Measurements from ENCODE around the gene FGF14. TPM values are rescaled to one million over a fixed set of nuclear protein-coding genes. Genes with fewer than 3 reads are reported as not detected.

Gene FGF14
- total and polyA plus RNA-seq, 2 donors from 2014 or later = 0.47 to 3.3 TPM

DNA sequence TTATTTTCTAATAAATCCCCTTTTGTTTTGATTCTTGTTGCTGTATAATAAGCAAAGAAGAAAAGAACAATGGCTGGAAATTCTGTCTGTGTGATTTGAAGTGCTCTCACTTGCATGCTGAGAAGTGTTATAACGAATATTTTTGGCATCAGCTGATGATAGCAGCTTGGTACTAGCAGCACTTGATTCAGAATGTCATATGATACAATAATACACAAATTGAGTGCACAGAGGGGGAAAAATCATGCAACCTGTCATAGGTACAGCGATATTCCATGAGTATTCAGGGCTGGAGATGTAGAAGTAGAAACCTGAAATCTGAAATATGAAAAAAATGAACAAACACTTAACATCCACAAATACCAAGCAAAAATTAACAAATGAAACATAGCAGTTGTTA is 108.1 kb downstream of the FGF14 start:
- FAIRE-seq (no peak), DNase-seq (no peak)
- Histone ChIP-seq H3K27me3 (ENCODE audit: control insufficient read depth, insufficient read depth, low read length) (no peaks in the 10 kb centered on the region), H3K36me3 (ENCODE audit: control insufficient read depth in 2 of 3, insufficient read depth in 3 of 3, low read length in 3 of 3) (no peaks in the 10 kb centered on the region), H3K4me3 (ENCODE audit: low read length in 3 of 3) (no peak overlapping the region), H3K27ac (ENCODE audit: low read depth in 2 of 2, low read length in 2 of 2) (no peak overlapping the region), H3K9ac (ENCODE audit: low read length in 3 of 3) (no peak overlapping the region), H3K4me1 (ENCODE audit: control insufficient read depth in 2 of 3, insufficient read depth in 2 of 3, low read depth in 1 of 3, low read length in 3 of 3) (no peaks in the 10 kb centered on the region), H3K9me3 (ENCODE audit: control insufficient read depth in 2 of 3, insufficient read depth in 1 of 3, low read length in 3 of 3) (no peaks in the 10 kb centered on the region)
- no peak for TF ChIP-seq CTCF (IDR thresholded peaks at IDR 0.05; ENCODE audit: borderline replicate concordance, extremely low read depth, insufficient read depth)
- intact Hi-C loops (cut with DNase I) = no loop called here

GRCh38 chr13:102291587-102292218 is 110.1 kb downstream of the FGF14 start:
- H3K27ac ChIP-seq (ENCODE audit: low read depth in 2 of 2, low read length in 2 of 2) = no peak overlapping the region
- H3K4me1 ChIP-seq (ENCODE audit: control insufficient read depth in 2 of 3, insufficient read depth in 2 of 3, low read depth in 1 of 3, low read length in 3 of 3) = no peaks in the 10 kb centered on the region
- no peaks in the 10 kb centered on the region for H3K27me3 ChIP-seq (ENCODE audit: control insufficient read depth, insufficient read depth, low read length)
- no peaks in the 10 kb centered on the region for H3K36me3 ChIP-seq (ENCODE audit: control insufficient read depth in 2 of 3, insufficient read depth in 3 of 3, low read length in 3 of 3)
- no peak for DNase-seq
- no peak for TF ChIP-seq CTCF (IDR thresholded peaks at IDR 0.05; ENCODE audit: borderline replicate concordance, extremely low read depth, insufficient read depth)
- no peak for FAIRE-seq
- intact Hi-C loops (cut with DNase I) = no loop called here
- no peaks in the 10 kb centered on the region for H3K9me3 ChIP-seq (ENCODE audit: control insufficient read depth in 2 of 3, insufficient read depth in 1 of 3, low read length in 3 of 3)
- H3K4me3 ChIP-seq (ENCODE audit: low read length in 3 of 3) = no peak overlapping the region
- no peak overlapping the region for H3K9ac ChIP-seq (ENCODE audit: low read length in 3 of 3)

DNA sequence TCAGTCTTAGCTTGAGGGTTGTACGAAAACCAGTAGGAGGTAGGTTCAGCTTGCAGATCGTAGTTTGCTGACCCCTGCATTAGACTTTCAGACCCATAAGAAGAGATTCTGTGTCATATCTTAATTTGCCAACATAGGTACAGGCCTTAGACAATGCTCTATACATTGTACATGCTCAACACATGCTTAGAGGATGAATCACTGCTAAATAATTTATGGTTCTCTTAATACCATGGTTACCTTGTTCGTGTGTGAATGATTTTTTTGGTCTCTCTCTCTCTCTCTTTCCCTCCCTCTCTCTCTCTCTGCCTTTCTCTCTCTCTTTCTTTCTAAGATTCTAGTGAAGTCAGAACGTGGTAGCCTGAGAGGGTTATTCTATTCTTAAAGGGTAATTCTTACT is 112.2 kb downstream of the FGF14 start:
- Histone ChIP-seq H3K9ac (ENCODE audit: low read length in 3 of 3) (no peak overlapping the region), H3K4me1 (ENCODE audit: control insufficient read depth in 2 of 3, insufficient read depth in 2 of 3, low read depth in 1 of 3, low read length in 3 of 3) (no peaks in the 10 kb centered on the region), H3K27me3 (ENCODE audit: control insufficient read depth, insufficient read depth, low read length) (no peaks in the 10 kb centered on the region), H3K9me3 (ENCODE audit: control insufficient read depth in 2 of 3, insufficient read depth in 1 of 3, low read length in 3 of 3) (no peaks in the 10 kb centered on the region), H3K36me3 (ENCODE audit: control insufficient read depth in 2 of 3, insufficient read depth in 3 of 3, low read length in 3 of 3) (no peaks in the 10 kb centered on the region), H3K27ac (ENCODE audit: low read depth in 2 of 2, low read length in 2 of 2) (no peak overlapping the region), H3K4me3 (ENCODE audit: low read length in 3 of 3) (no peak overlapping the region)
- TF ChIP-seq CTCF (IDR thresholded peaks at IDR 0.05; ENCODE audit: borderline replicate concordance, extremely low read depth, insufficient read depth) = no peak
- DNase-seq (no peak), FAIRE-seq (no peak)
- intact Hi-C loops (cut with DNase I) = no loop called here

DNA sequence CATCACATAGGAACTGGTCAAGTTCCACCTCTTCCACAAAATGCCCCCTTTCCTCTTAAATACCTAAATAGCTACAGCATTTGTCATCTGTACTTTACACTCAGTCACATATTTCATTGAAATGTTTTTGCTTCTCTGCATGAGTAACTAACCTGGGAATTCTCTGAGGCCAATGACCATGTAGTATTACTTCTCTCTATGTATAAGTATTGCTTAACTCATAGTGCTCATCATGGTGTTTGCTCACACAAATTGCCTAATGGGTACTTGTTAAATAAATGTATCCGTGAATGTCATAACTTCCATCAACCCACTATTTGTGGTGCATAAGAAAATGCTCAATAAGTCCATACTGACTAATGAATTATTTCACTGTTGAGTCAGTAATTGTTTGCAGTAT is 115.5 kb downstream of the FGF14 start:
- DNase-seq (no peak), FAIRE-seq (no peak)
- intact Hi-C loops (cut with DNase I) = no loop called here
- Histone ChIP-seq H3K36me3 (ENCODE audit: control insufficient read depth in 2 of 3, insufficient read depth in 3 of 3, low read length in 3 of 3) (no peaks in the 10 kb centered on the region), H3K27ac (ENCODE audit: low read depth in 2 of 2, low read length in 2 of 2) (no peak overlapping the region), H3K9me3 (ENCODE audit: control insufficient read depth in 2 of 3, insufficient read depth in 1 of 3, low read length in 3 of 3) (no peaks in the 10 kb centered on the region), H3K27me3 (ENCODE audit: control insufficient read depth, insufficient read depth, low read length) (no peaks in the 10 kb centered on the region), H3K4me3 (ENCODE audit: low read length in 3 of 3) (no peak overlapping the region), H3K9ac (ENCODE audit: low read length in 3 of 3) (no peak overlapping the region), H3K4me1 (ENCODE audit: control insufficient read depth in 2 of 3, insufficient read depth in 2 of 3, low read depth in 1 of 3, low read length in 3 of 3) (no peaks in the 10 kb centered on the region)
- TF ChIP-seq CTCF (IDR thresholded peaks at IDR 0.05; ENCODE audit: borderline replicate concordance, extremely low read depth, insufficient read depth) = no peak

All from kidney (tissue), 14 donors.